GM12878 (cell line): ENCODE measurements around the gene FCN2. TPM values are rescaled to one million over a fixed set of nuclear protein-coding genes. Genes with fewer than 3 reads are reported as not detected.
A peak's percentile ranks its signal among the peaks of the same experiment; 100 is the strongest.

Experiments
- BACH1 ChIP-seq: fragments of 450-650 bp; IDR thresholded peaks from 2 replicates; pipeline ENCODE4 v1.6.1; 2017; ENCODE audit warnings: mild to moderate bottlenecking, borderline replicate concordance
- TAF1 ChIP-seq: IDR thresholded peaks from 2 replicates; pipeline ENCODE4 v1.6.1; 2011; ENCODE audit warnings: mild to moderate bottlenecking, low read depth, low read length, borderline replicate concordance
- microRNA-seq: library from miRNA; unstranded; fragments of <30 nt; microRNA quantifications from one replicate; pipeline ENCODE4, GENCODE V29; 2018
- polyA plus RNA-seq, 11 experiments: library from polyadenylated mRNA; depleted of rRNA in 4 of 11; unstranded in 6 of 11; stranded (reverse) in 5 of 11; fragments of >200 nt; fragmentation: Nextera tagmentation in 4 of 11; fragmentation: Illumina TruSeq in 1 of 11; extraction: Ambion mirVana in 4 of 11; extraction: Trizol in 1 of 11; gene quantifications; 1 replicate in 1 of 11; 2 replicates in 10 of 11; pipeline versions ENCODE4 v1.2.1 to v1.2.3, GENCODE V29; 2011 to 2016; ENCODE audit warnings: inconsistent platforms in 2 of 11, missing spikeins in 2 of 11, low read depth in 1 of 11
- small RNA-seq: library from RNA; depleted of rRNA; stranded (forward); fragments of <200 nt; gene quantifications from one replicate; pipeline ENCODE3, GENCODE V24; 2014
- total RNA-seq, 4 experiments: library from RNA; depleted of rRNA in 3 of 4; stranded (reverse); fragments of >200 nt in 3 of 4; fragmentation: Illumina TruSeq in 1 of 4; extraction: Trizol in 1 of 4; gene quantifications; 2 replicates each; pipeline versions ENCODE4 v1.2.1 to v1.2.3, GENCODE V29; 2013 to 2021
- TF ChIP-seq, protein P1 (sequence below): fragments of 450-650 bp; IDR thresholded peaks from 2 replicates; pipeline ENCODE4 v1.6.1; 2018; ENCODE audit warnings: mild to moderate bottlenecking, low read depth, moderate library complexity; ENCODE audit not compliant: partially characterized antibody
- TF ChIP-seq, protein P2 (sequence below): IDR thresholded peaks from 2 replicates; pipeline ENCODE4 v1.6.1; 2012; ENCODE audit warnings: low read depth, low read length, improper control_type of control experiment

FCN2 gene
- total and polyA plus RNA-seq, 10 of the 15 experiments (the other 5 are each of a cell fraction or from before 2014, with no cell fraction given): not detected

DNA sequence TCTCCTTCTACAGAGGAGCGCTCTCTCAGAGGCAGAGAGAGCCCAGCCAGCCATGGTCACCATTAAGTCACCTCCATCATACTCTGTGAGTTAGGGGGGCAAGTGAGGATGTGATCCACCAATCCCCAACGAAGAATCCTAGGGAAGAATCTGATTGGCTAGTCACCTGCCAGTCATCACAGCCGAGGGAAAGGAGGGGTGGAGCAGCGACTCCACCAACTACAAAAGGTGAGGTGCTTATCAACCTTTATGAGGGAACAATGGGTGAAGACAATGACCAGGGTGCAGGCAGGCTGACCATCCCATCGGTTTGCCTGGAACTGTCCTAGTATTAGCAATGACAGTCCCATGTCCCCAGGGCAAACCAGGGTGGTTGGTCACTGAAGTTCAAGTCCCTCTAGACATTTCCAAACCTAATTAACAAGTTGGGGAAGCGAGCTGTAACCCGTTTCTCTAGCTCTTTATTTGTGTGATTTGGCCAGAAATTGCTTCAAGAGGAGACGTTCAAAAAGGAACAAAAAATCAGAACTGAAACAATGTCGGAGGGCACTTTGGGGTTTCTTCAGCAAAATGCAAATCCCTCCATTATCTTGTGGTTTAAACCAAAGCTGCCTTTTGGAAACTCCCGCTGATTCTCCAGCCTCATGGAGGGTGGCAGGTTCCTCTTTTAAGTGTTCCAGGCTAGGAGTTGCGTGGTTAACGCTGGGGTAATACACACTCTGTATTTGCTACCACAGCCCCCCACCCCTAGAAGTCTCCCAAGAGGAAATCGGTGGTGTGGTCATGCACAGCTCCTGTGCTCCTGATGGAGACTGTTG, 55.9 kb downstream of the FCN2 start (continued):
- TF ChIP-seq, protein P1, sequence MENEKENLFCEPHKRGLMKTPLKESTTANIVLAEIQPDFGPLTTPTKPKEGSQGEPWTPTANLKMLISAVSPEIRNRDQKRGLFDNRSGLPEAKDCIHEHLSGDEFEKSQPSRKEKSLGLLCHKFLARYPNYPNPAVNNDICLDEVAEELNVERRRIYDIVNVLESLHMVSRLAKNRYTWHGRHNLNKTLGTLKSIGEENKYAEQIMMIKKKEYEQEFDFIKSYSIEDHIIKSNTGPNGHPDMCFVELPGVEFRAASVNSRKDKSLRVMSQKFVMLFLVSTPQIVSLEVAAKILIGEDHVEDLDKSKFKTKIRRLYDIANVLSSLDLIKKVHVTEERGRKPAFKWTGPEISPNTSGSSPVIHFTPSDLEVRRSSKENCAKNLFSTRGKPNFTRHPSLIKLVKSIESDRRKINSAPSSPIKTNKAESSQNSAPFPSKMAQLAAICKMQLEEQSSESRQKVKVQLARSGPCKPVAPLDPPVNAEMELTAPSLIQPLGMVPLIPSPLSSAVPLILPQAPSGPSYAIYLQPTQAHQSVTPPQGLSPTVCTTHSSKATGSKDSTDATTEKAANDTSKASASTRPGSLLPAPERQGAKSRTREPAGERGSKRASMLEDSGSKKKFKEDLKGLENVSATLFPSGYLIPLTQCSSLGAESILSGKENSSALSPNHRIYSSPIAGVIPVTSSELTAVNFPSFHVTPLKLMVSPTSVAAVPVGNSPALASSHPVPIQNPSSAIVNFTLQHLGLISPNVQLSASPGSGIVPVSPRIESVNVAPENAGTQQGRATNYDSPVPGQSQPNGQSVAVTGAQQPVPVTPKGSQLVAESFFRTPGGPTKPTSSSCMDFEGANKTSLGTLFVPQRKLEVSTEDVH: no peak
- no peak for TF ChIP-seq BACH1
- TF ChIP-seq, protein P2, sequence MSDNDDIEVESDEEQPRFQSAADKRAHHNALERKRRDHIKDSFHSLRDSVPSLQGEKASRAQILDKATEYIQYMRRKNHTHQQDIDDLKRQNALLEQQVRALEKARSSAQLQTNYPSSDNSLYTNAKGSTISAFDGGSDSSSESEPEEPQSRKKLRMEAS: no peak
- peak; percentile 41; the same call in 1 of the 2 replicates for TF ChIP-seq TAF1

Small RNA genes within 50 kb of the gene (microRNA-seq; reads per million reads assigned to microRNA genes)
- gene MIR3689A (not detected), gene MIR3689B (not detected), gene MIR3689C (not detected), gene MIR3689D1 (not detected), gene MIR3689D2 (not detected), gene MIR3689E (not detected), gene MIR3689F (5.6 reads per million, percentile 32 among the genes with 10 or more reads in this experiment)

Small RNA genes within 50 kb of the gene (small RNA-seq; reads per million reads assigned to genes)
- gene AL603650.1 (not detected), gene MIR3689A (not detected), gene MIR3689B (not detected), gene MIR3689C (not detected), gene MIR3689D1 (not detected), gene MIR3689D2 (not detected), gene MIR3689E (not detected), gene MIR3689F (not detected)

Other genes with a start within 250 kb of the FCN2 start
- not detected in 2 replicates for gene COL5A1, start 239.0 kb upstream of the FCN2 start, total RNA-seq (2014; rRNA removed)
- under 0.01 TPM in 1 of 2 replicates, not detected in the other for gene COL5A1, start 239.0 kb upstream of the FCN2 start, total RNA-seq (2014; rRNA removed; fragmentation: Illumina TruSeq; extraction: Trizol)
- 0.13 TPM in 2 replicates for gene COL5A1, start 239.0 kb upstream of the FCN2 start, total RNA-seq (2021)
- 0.13 and 0.15 TPM in 2 replicates for gene COL5A1, start 239.0 kb upstream of the FCN2 start, polyA plus RNA-seq (2011; rRNA removed)
- not detected in 2 replicates for gene COL5A1, start 239.0 kb upstream of the FCN2 start, polyA plus RNA-seq (2014; fragmentation: Illumina TruSeq; extraction: Trizol)
- under 1 TPM in 1 of 2 experiments, not detected in 1; 0.02 TPM for gene COL5A1, start 239.0 kb upstream of the FCN2 start, polyA plus RNA-seq (2014; fragmentation: Nextera tagmentation; extraction: Ambion mirVana)
- not detected in 2 replicates for gene COL5A1, start 239.0 kb upstream of the FCN2 start, polyA plus RNA-seq (2014; rRNA removed)
- gene COL5A1, start 239.0 kb upstream of the FCN2 start, polyA plus RNA-seq (2016; fragmentation: Nextera tagmentation; extraction: Ambion mirVana): under 1 TPM; 0.13 TPM
- not detected in 2 replicates for gene FCN1, start 37.1 kb downstream of the FCN2 start, total RNA-seq (2014; rRNA removed)
- gene FCN1, start 37.1 kb downstream of the FCN2 start, total RNA-seq (2014; rRNA removed; fragmentation: Illumina TruSeq; extraction: Trizol): not detected in 2 replicates
- 0.08 TPM in 1 of 2 replicates, not detected in the other for gene FCN1, start 37.1 kb downstream of the FCN2 start, total RNA-seq (2021)
- gene FCN1, start 37.1 kb downstream of the FCN2 start, polyA plus RNA-seq (2011; rRNA removed): not detected in 2 replicates
- not detected in 2 replicates for gene FCN1, start 37.1 kb downstream of the FCN2 start, polyA plus RNA-seq (2014; fragmentation: Illumina TruSeq; extraction: Trizol)
- gene FCN1, start 37.1 kb downstream of the FCN2 start, polyA plus RNA-seq (2014; fragmentation: Nextera tagmentation; extraction: Ambion mirVana): not detected
- gene FCN1, start 37.1 kb downstream of the FCN2 start, polyA plus RNA-seq (2014; rRNA removed): not detected in 2 replicates
- not detected for gene FCN1, start 37.1 kb downstream of the FCN2 start, polyA plus RNA-seq (2016; fragmentation: Nextera tagmentation; extraction: Ambion mirVana)
- gene OLFM1, start 206.9 kb downstream of the FCN2 start, total RNA-seq (2014; rRNA removed): not detected in 2 replicates
- gene OLFM1, start 206.9 kb downstream of the FCN2 start, total RNA-seq (2014; rRNA removed; fragmentation: Illumina TruSeq; extraction: Trizol): not detected in 2 replicates
- gene OLFM1, start 206.9 kb downstream of the FCN2 start, total RNA-seq (2021): 0.21 TPM in 1 of 2 replicates, not detected in the other
- gene OLFM1, start 206.9 kb downstream of the FCN2 start, polyA plus RNA-seq (2011; rRNA removed): not detected in 2 replicates
- not detected in 2 replicates for gene OLFM1, start 206.9 kb downstream of the FCN2 start, polyA plus RNA-seq (2014; fragmentation: Illumina TruSeq; extraction: Trizol)
- gene OLFM1, start 206.9 kb downstream of the FCN2 start, polyA plus RNA-seq (2014; fragmentation: Nextera tagmentation; extraction: Ambion mirVana): not detected
- not detected in 2 replicates for gene OLFM1, start 206.9 kb downstream of the FCN2 start, polyA plus RNA-seq (2014; rRNA removed)
- gene OLFM1, start 206.9 kb downstream of the FCN2 start, polyA plus RNA-seq (2016; fragmentation: Nextera tagmentation; extraction: Ambion mirVana): not detected